Measurements from ENCODE around the gene E2F4.

DNA sequence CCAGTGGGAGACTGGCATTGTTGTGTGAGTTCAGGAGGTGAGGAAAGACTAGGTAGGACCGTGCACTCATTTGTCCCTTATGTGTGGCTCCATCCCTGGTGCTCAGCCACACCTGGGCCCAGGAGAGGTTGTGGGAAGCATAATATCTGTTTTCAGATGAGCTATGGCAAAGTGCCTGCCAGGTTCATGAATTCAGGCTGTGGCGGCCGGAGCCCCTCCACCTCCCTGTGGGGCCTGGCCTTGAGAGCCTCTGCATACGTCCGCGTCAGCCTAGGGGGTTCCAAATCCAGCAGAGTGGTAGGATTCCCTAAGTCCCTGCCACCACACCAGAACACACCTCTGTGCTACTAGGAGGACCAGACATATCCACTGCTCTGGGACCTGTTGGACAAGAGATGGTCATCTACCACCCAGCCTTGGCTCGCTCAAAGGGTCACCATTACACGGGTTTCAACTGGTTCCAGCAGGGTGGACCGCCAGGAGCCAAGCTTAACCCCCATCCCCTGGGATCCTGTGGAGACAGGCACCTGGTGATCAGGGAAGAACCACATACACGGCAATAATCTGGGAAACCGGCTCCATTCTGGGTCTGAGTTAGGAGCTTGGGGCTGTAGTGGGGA is 43.2 kb upstream of the E2F4 start:
- TF ChIP-seq, protein P1, sequence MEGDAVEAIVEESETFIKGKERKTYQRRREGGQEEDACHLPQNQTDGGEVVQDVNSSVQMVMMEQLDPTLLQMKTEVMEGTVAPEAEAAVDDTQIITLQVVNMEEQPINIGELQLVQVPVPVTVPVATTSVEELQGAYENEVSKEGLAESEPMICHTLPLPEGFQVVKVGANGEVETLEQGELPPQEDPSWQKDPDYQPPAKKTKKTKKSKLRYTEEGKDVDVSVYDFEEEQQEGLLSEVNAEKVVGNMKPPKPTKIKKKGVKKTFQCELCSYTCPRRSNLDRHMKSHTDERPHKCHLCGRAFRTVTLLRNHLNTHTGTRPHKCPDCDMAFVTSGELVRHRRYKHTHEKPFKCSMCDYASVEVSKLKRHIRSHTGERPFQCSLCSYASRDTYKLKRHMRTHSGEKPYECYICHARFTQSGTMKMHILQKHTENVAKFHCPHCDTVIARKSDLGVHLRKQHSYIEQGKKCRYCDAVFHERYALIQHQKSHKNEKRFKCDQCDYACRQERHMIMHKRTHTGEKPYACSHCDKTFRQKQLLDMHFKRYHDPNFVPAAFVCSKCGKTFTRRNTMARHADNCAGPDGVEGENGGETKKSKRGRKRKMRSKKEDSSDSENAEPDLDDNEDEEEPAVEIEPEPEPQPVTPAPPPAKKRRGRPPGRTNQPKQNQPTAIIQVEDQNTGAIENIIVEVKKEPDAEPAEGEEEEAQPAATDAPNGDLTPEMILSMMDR (IDR thresholded peaks at IDR 0.05; ENCODE audit: insufficient read depth, low read depth, low read length), result no peak
- no peak for TF ChIP-seq EZH2 (IDR thresholded peaks at IDR 0.05; ENCODE audit: insufficient read depth, low read length)
